ENCODE data around the gene ARL6.

Gene ARL6

DNA sequence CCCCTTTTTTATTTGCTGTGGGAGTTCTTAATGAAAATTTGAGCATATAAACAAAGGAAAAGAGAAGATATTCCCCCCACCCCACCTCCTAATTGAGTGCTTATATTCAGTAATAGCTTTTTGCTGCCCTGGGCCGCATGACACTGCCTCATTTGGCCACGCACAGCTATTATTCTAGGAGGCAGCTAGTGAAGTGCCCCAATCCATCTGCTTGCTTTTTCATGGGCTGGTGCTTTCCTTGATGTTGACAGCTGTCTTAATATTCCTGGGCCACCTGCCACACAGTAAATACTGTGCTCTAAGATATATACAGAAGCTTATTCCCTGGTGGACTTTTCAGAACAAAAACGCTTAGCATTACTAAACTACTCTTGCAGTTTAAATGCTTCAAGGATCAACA lies 53.4 kb downstream of the ARL6 start:
- in situ Hi-C loops (cut with MboI; ENCODE audit: low sequenced_read_pairs, unreplicated experiment): no loop called here
- TF ChIP-seq, protein P1, sequence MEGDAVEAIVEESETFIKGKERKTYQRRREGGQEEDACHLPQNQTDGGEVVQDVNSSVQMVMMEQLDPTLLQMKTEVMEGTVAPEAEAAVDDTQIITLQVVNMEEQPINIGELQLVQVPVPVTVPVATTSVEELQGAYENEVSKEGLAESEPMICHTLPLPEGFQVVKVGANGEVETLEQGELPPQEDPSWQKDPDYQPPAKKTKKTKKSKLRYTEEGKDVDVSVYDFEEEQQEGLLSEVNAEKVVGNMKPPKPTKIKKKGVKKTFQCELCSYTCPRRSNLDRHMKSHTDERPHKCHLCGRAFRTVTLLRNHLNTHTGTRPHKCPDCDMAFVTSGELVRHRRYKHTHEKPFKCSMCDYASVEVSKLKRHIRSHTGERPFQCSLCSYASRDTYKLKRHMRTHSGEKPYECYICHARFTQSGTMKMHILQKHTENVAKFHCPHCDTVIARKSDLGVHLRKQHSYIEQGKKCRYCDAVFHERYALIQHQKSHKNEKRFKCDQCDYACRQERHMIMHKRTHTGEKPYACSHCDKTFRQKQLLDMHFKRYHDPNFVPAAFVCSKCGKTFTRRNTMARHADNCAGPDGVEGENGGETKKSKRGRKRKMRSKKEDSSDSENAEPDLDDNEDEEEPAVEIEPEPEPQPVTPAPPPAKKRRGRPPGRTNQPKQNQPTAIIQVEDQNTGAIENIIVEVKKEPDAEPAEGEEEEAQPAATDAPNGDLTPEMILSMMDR (IDR thresholded peaks at IDR 0.05; ENCODE audit: borderline replicate concordance, control extremely low read depth, extremely low read depth, insufficient read depth, missing control alignments): no peak
- DNase-seq (ENCODE audit: low spot score): no peak

DNA sequence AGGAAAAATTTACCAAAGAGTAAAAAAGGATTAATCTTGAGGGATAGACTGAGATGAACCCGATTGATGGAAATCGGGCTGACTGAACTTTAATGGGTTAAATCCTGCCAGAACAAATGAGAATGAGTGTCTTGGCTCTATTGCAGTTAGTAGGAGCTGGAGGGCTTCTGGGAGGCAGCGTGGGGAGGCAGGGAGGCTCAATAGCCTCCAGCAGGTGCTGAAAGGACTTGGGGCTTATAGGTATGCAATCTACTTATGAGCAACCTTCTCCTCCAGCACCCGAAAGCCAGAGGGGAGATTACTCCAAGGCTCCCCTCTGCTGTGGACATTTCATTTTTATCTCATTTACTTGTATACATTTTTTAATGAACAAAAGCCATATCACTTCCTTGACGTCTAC lies 56.2 kb downstream of the ARL6 start:
- no peak for DNase-seq (ENCODE audit: low spot score)
- TF ChIP-seq, protein P1 (IDR thresholded peaks at IDR 0.05; ENCODE audit: borderline replicate concordance, control extremely low read depth, extremely low read depth, insufficient read depth, missing control alignments): no peak
- in situ Hi-C loops (cut with MboI; ENCODE audit: low sequenced_read_pairs, unreplicated experiment): no loop called here

DNA sequence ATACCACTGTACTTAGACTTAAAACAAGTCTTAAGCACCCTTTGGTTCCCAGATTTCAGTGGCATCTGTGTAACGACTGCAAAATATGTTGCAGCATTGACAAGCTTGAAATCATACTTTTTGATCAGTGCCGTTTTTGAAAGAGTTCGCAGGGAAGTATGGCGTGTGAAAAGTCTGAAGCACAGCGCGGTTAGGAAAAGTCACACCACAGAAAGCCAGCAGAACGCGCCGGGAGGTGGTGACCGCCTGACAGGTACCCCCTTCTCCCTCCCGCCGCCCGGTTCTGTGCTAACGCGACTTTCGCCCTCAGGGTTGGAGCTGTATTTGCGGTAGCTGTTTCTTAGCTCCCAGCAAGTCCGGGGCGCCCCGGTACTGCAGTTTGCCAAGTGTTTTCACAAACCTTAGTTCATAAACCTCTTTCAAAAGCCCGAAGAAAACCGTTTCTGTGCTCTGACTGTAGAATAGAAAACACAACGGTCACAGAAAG lies 56.8 kb downstream of the ARL6 start:
- DNase-seq (ENCODE audit: low spot score): no peak
- TF ChIP-seq, protein P1 (IDR thresholded peaks at IDR 0.05; ENCODE audit: borderline replicate concordance, control extremely low read depth, extremely low read depth, insufficient read depth, missing control alignments): no peak
- in situ Hi-C loops (cut with MboI; ENCODE audit: low sequenced_read_pairs, unreplicated experiment): no loop called here

GRCh38 chr3:97821774-97822358 lies 57.3 kb downstream of the ARL6 start, which contains the start of gene CRYBG3:
Gene CRYBG3, plus strand, starts transcription at chr3:97822011. Its CDS starts 196 bp downstream, at chr3:97822207.
- TF ChIP-seq, protein P1 (IDR thresholded peaks at IDR 0.05; ENCODE audit: borderline replicate concordance, control extremely low read depth, extremely low read depth, insufficient read depth, missing control alignments): peak; percentile 18
- in situ Hi-C loops (cut with MboI; ENCODE audit: low sequenced_read_pairs, unreplicated experiment): no loop called here
- peak; percentile 95 for DNase-seq (ENCODE audit: low spot score)

GRCh38 chr3:97822359-97822775 lies 57.8 kb downstream of the ARL6 start:
- DNase-seq (ENCODE audit: low spot score): peak; percentile 51
- TF ChIP-seq, protein P1 (IDR thresholded peaks at IDR 0.05; ENCODE audit: borderline replicate concordance, control extremely low read depth, extremely low read depth, insufficient read depth, missing control alignments): no peak
- in situ Hi-C loops (cut with MboI; ENCODE audit: low sequenced_read_pairs, unreplicated experiment): no loop called here

GRCh38 chr3:97823046-97824004 lies 58.8 kb downstream of the ARL6 start:
- in situ Hi-C loops (cut with MboI; ENCODE audit: low sequenced_read_pairs, unreplicated experiment): no loop called here
- TF ChIP-seq, protein P1 (IDR thresholded peaks at IDR 0.05; ENCODE audit: borderline replicate concordance, control extremely low read depth, extremely low read depth, insufficient read depth, missing control alignments): no peak
- no peak for DNase-seq (ENCODE audit: low spot score)
